SK-N-SH (cell line): ENCODE results near the gene TMEM243.
A peak's percentile ranks its signal among the peaks of the same experiment; 100 is the strongest.

Experiments
- CHD2 ChIP-seq: fragments of 150-350 bp; IDR thresholded peaks from 2 replicates; pipeline ENCODE4 v1.6.1; 2018; ENCODE audit warnings: low read length; ENCODE audit not compliant: partially characterized antibody
- POLR2AphosphoS5 ChIP-seq: IDR thresholded peaks from 2 replicates; pipeline ENCODE4 v1.6.1; 2012; ENCODE audit warnings: low read depth, low read length
- RAD21 ChIP-seq: IDR thresholded peaks from 2 replicates; pipeline ENCODE4 v1.6.1; 2012; ENCODE audit warnings: mild to moderate bottlenecking, low read length
- RXRA ChIP-seq: IDR thresholded peaks from 2 replicates; pipeline ENCODE4 v1.4.0; 2012; ENCODE audit warnings: low read depth, mild to moderate bottlenecking, borderline replicate concordance
- SMC3 ChIP-seq: IDR thresholded peaks from 2 replicates; pipeline ENCODE4 v1.6.1; 2012; ENCODE audit warnings: low read depth, low read length, improper control_type of control experiment
- TEAD4 ChIP-seq: IDR thresholded peaks from 2 replicates; pipeline ENCODE4 v1.4.0; 2012; ENCODE audit warnings: mild to moderate bottlenecking, borderline replicate concordance; ENCODE audit not compliant: insufficient read depth
- TF ChIP-seq, protein P1 (sequence below): fragments of 200-600 bp; sonication (generic); IDR thresholded peaks from 2 replicates; pipeline ENCODE4 v1.6.1; 2017; ENCODE audit warnings: antibody characterized with exemption, mild to moderate bottlenecking, moderate library complexity

DNA sequence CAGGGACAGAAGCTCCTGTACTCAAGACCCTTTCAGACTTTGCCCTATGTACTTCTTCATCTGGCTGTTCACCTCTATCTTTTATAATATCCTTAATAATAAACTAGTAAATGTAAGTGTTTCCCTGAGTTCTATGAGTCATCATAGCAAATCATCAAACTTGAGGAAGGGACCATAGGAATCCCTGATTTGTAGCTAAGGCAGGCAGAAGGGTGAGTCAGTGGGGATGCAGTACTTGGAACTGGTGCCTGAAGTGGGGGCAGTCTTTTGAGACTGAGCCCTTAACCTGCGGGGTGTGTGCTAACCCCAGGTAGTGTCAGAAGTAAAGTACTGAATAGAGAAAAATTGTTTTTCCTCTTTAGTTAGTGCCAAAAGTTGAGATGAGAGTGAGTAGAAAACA, 6.2 kb upstream of the TMEM243 start:
- TF ChIP-seq, protein P1, sequence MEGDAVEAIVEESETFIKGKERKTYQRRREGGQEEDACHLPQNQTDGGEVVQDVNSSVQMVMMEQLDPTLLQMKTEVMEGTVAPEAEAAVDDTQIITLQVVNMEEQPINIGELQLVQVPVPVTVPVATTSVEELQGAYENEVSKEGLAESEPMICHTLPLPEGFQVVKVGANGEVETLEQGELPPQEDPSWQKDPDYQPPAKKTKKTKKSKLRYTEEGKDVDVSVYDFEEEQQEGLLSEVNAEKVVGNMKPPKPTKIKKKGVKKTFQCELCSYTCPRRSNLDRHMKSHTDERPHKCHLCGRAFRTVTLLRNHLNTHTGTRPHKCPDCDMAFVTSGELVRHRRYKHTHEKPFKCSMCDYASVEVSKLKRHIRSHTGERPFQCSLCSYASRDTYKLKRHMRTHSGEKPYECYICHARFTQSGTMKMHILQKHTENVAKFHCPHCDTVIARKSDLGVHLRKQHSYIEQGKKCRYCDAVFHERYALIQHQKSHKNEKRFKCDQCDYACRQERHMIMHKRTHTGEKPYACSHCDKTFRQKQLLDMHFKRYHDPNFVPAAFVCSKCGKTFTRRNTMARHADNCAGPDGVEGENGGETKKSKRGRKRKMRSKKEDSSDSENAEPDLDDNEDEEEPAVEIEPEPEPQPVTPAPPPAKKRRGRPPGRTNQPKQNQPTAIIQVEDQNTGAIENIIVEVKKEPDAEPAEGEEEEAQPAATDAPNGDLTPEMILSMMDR, result peak; percentile 20; the same call in 1 of the 2 replicates
- no peak for TF ChIP-seq TEAD4
- no peak for TF ChIP-seq CHD2
- TF ChIP-seq RXRA, result no peak
- no peak for TF ChIP-seq RAD21
- TF ChIP-seq POLR2AphosphoS5, result no peak
- TF ChIP-seq SMC3, result no peak
